ENCODE measurements around the gene ADGRL1.
"Not testable (repeated sequence)": the region's sequence is repeated elsewhere in the genome, so short reads cannot be mapped to it uniquely, and the experiment has no call there.

Gene ADGRL1

GRCh38 chr19:14186684-14187083, 19.3 kb downstream of the ADGRL1 start:
- not testable (repeated sequence) for DNase-seq

- DNase-seq: not testable (repeated sequence)
Observed at GRCh38 chr19:14185691-14186090, 20.3 kb downstream of the ADGRL1 start.

- no peak for DNase-seq
Observed at GRCh38 chr19:14185158-14185557, 20.8 kb downstream of the ADGRL1 start.

- DNase-seq: no peak
Observed at GRCh38 chr19:14183741-14184350, 22.1 kb downstream of the ADGRL1 start.

- DNase-seq: no peak
Observed at GRCh38 chr19:14182476-14182875, 23.5 kb downstream of the ADGRL1 start.

GRCh38 chr19:14181906-14182305, 24.1 kb downstream of the ADGRL1 start:
- no peak for DNase-seq

- not testable (repeated sequence) for DNase-seq
Observed at GRCh38 chr19:14181199-14181598, 24.8 kb downstream of the ADGRL1 start.

GRCh38 chr19:14177496-14178074, 28.4 kb downstream of the ADGRL1 start:
- no peak for DNase-seq

- no peak for DNase-seq
Observed at GRCh38 chr19:14175351-14175792, 30.6 kb downstream of the ADGRL1 start.

- DNase-seq: no peak
Observed at GRCh38 chr19:14174883-14175282, 31.1 kb downstream of the ADGRL1 start.

GRCh38 chr19:14168993-14169392, 37.0 kb downstream of the ADGRL1 start:
- no peak for DNase-seq

GRCh38 chr19:14168259-14168972, 37.6 kb downstream of the ADGRL1 start:
- no peak for DNase-seq

GRCh38 chr19:14167576-14168138, 38.3 kb downstream of the ADGRL1 start:
- no peak for DNase-seq

GRCh38 chr19:14166999-14167575, 38.9 kb downstream of the ADGRL1 start:
- DNase-seq: no peak

- no peak for DNase-seq
Observed at GRCh38 chr19:14165990-14166830, 39.8 kb downstream of the ADGRL1 start.

GRCh38 chr19:14164724-14165493, 41.1 kb downstream of the ADGRL1 start:
- DNase-seq: no peak

GRCh38 chr19:14164082-14164481, 41.9 kb downstream of the ADGRL1 start:
- DNase-seq: no peak

GRCh38 chr19:14162871-14163297, 43.1 kb downstream of the ADGRL1 start:
- no peak for DNase-seq

GRCh38 chr19:14161305-14161704, 44.7 kb downstream of the ADGRL1 start:
- no peak for DNase-seq

GRCh38 chr19:14160017-14160703, 45.8 kb downstream of the ADGRL1 start:
- no peak for DNase-seq

- no peak for DNase-seq
Observed at GRCh38 chr19:14159059-14159458, 46.9 kb downstream of the ADGRL1 start.
